NCI-H2171 (cell line): ENCODE measurements around the gene CGREF1.
"Not testable (repeated sequence)": the region's sequence is repeated elsewhere in the genome, so short reads cannot be mapped to it uniquely, and the experiment has no call there.

ENCODE experiments used
- DNase-seq: peaks from one replicate; lab custom pipeline; 2025; lab: John Stamatoyannopoulos, UW

The CGREF1 gene

GRCh38 chr2:27137322-27137935, 18.5 kb upstream of the CGREF1 start:
- DNase-seq = no peak

GRCh38 chr2:27136751-27137150, 17.8 kb upstream of the CGREF1 start:
- DNase-seq = no peak

GRCh38 chr2:27135478-27135955, 16.6 kb upstream of the CGREF1 start:
- no peak for DNase-seq

- no peak for DNase-seq
Measured at GRCh38 chr2:27134781-27135477, 16.0 kb upstream of the CGREF1 start.

DNA sequence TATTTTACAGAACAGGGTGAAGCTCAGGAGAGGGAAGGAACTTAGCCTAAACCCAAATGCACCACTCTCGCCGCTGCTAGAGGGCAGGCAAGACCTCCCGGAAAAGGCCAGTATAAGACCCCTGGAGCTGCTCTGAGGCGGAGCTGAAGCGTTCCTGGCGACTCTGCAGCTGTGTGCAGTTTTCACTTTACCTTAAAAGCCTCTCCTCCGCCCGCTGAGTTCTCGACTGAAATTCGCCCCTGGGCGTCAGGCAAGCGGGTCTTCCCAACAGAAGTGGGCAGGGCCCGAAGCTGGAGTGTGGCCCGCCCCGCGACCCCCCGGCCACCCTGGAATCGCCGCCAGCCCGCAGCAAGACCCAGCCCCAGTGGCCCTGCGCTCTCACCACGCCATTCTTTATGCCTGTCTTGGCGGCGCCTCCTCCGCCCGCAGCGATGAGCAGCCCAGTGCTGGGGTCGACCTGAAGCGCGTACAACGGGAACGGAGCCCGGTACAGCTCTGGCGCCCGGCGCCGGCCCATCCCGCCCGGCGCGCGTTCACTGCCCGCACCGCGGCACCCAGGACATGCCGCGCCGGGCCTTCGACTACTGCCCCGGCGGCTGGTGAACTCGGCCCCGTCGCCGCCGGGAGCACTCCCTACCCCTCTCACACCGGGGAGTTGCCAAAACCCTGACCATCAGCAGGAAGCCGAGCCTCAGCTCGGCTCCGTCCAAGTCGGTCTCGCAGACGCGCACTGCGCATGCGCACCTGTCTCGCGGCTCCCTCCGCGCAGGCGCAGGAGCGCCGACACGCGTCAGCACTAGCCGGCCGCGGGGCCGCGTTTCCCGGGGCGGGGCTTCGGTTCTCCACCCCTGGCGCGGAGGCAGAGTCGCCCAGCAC, 15.2 kb upstream of the CGREF1 start, which contains the start of gene PREB:
Gene PREB, minus strand, starts transcription at position 732 of the 876 bp plus-strand sequence. Its CDS starts 215 bp downstream, at position 517.
- DNase-seq = peak; percentile 97

- no peak for DNase-seq
Measured at GRCh38 chr2:27133195-27133875, 14.4 kb upstream of the CGREF1 start.

DNA sequence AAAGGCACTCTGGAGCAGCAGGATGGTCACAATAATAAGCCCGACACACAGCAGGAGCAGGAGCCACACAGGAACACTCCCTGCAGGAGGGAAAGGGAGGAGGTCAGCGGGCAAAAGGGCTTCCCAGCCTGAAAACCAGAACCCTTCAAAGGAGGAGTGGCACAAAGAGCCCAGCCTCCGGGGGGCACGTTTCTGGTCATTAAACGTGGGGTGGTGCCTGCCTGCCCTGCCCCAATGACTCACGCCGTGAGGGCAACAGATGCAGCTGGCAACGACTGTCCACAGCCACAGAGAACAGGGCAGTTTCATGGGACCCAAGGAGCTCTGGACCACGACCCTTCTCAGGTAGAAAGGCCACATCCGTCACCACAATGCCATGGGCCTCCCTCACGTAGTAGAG, 12.5 kb upstream of the CGREF1 start:
- DNase-seq = no peak

- no peak for DNase-seq
Measured at GRCh38 chr2:27130396-27130795, 11.5 kb upstream of the CGREF1 start.

GRCh38 chr2:27128668-27129571, 10.0 kb upstream of the CGREF1 start:
- DNase-seq = no peak

GRCh38 chr2:27127883-27128667, 9.1 kb upstream of the CGREF1 start:
- DNase-seq = no peak

DNA sequence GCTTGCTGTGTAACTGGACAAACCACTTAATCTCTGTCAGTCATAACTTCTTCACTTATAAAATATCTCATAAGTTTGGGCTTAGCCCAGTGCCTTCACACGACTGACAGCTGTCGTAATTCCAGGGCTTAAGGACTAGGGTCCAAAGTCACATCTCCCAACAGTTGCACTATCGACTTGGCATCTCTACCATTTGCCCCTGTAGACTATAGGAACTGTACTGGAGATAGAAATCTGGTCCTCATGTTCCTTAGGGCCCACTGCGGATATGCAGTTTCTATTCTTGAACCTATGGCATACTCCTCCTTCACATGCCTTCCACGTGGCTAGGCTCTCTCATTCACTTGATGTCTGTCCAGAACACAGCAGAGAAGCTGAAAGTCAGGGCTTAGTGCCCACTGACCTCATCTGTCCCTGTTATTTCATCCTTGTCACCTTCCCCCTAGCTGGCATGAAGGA, 7.4 kb upstream of the CGREF1 start:
- DNase-seq = no peak

GRCh38 chr2:27125104-27125503, 6.2 kb upstream of the CGREF1 start:
- no peak for DNase-seq

GRCh38 chr2:27123302-27124150, 4.6 kb upstream of the CGREF1 start, which contains the start of gene ABHD1:
ABHD1 (plus strand) TSS chr2:27123815; CDS start chr2:27123949, 134 bp downstream.
- peak; percentile 38 for DNase-seq

DNA sequence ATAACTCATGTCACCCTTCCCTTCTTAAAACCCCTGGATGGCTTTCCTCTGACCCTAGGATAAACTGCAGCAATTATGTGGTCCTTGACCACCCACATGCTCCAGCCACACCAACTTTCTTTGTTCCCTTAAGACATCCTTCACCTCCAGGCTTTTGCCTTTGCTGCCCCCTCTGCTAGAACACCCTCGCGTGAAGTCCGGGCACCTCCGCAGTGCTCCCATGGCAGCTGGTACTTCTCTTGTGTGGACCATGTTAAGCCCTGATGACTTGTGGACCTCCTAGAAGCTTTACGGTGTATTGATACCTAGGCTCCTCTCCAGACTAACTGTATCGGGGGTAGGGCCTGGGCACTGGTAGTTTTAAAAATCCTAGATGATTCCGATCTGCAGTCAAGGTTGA, 3.9 kb upstream of the CGREF1 start:
- DNase-seq = no peak

DNA sequence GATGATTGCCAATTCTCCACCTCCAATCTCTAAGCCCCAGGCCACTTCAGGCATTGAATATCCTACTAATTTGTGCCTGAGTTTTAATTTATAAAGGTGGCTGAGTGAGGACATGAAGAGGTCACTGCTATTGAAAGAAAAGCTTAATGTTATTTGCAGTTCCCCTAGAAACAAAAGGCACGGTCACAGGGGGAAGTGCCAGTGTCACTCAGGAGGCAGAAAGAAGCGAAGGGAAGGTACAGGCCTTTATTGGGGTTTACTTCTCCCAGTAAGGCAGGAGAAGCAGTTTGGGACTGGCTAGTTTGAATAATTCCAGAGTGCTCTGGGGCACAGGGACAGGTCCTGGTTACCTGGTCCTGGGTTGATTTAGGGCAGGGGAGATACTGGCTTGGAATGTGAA, 3.0 kb upstream of the CGREF1 start:
- no peak for DNase-seq

- DNase-seq = not testable (repeated sequence)
Measured at GRCh38 chr2:27119330-27119670, 372 bp upstream of the CGREF1 start.

DNA sequence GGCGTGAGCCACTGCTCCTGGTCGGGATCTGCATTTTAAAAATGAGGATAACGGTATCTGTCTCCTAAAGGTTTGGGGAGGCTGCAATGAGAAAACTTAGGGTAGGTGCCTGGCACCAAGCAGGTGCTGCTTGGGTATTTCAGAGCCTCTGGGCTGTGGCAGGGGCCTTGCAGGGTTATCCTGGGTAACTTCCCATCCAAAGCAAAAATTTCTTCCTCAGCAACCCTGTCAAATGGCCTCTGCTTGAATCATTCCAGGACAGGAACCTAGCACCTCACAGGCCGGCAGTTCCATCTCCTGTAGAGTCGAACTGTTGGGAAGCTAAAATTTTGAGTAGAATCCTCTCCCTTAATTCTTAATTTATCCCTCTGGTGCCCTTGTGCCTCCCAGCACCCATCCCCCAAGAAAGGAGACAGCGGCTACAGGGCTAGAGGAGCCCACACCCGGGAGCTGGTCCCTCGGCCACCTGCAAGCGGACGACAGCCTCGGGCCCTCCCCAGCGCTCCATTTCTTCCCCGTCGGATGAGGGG, 868 bp downstream of the CGREF1 start:
- DNase-seq = no peak

- no peak for DNase-seq
Measured at GRCh38 chr2:27115519-27115918, 3.4 kb downstream of the CGREF1 start.
